Activated naive CD4-positive, alpha-beta T cell treated with anti-CD3 and anti-CD28 coated beads, Interleukin-2, amount 10 ng/mL, durations not matched to agents 7 days and 5 days (primary cell): ENCODE measurements around the gene TMEM43.

Experiments
- CTCF ChIA-PET: fragments of 350-600 bp; sonication (Branson Sonifier 250); formaldehyde crosslinking; loops from one replicate; lab custom pipeline; 2021; ENCODE audit warnings: antibody characterized with exemption; lab: Charles Lee
- DNase-seq: peaks from one replicate; pipeline ENCODE4 v3.0.0-alpha.2; 2020
- H3K27ac Mint-ChIP-seq: one replicate; pipeline ENCODE4 v1.8.0; 2021; ENCODE audit warnings: mild to moderate bottlenecking, moderate library complexity, mixed read lengths
- H3K27me3 Mint-ChIP-seq: one replicate; pipeline ENCODE4 v1.8.0; 2021; ENCODE audit warnings: mild to moderate bottlenecking, mixed read lengths
- H3K36me3 Mint-ChIP-seq: one replicate; pipeline ENCODE4 v1.8.0; 2021; ENCODE audit warnings: mixed read lengths
- H3K4me1 Mint-ChIP-seq: one replicate; pipeline ENCODE4 v1.8.0; 2021; ENCODE audit warnings: mixed read lengths
- H3K4me3 Mint-ChIP-seq: one replicate; pipeline ENCODE4 v1.8.0; 2021; ENCODE audit warnings: mild to moderate bottlenecking, moderate library complexity, mixed read lengths
- H3K9me3 Mint-ChIP-seq: one replicate; pipeline ENCODE4 v1.8.0; 2021; ENCODE audit warnings: mixed read lengths

The TMEM43 gene

DNA sequence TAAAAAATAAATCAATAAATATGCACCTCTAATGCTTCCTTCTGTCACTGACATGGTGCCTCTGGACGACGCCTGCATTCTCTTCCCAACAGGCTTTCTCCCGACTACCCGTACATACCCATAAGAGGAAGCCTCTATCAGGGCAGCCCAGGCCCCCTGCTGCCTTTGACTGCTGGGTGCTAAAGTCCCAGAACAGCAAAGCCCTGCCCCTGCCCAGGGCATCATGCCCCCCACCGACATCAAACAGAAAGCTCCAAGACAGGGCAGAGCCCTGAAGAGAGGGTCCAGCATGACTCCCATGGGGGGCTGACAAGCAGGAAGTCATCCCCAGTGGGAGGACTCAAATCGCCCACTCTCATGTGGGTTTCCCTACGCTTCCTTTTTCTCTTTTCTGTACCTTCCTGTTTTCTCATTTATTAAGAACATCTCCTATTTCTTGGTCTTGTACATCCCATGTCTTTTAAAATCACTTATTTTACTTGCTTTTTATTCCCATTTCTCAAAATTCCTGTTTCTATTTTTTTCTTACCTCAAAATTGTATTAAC, 30.1 kb downstream of the TMEM43 start:
- no peak overlapping the region for H3K4me3 Mint-ChIP-seq
- DNase-seq, result peak; percentile 14
- CTCF ChIA-PET, result interaction anchor here (1.3 kb wide), 1 partner anchor 49 kb away, joined by 3 read pairs; no protein-coding TSS in a partner anchor
- H3K27me3 Mint-ChIP-seq, result no peaks in the 10 kb centered on the region
- no peak overlapping the region for H3K27ac Mint-ChIP-seq
- no peaks in the 10 kb centered on the region for H3K9me3 Mint-ChIP-seq
- H3K36me3 Mint-ChIP-seq, result peaks cover 54% of the 10 kb centered on the region
- H3K4me1 Mint-ChIP-seq, result peaks cover 9% of the 10 kb centered on the region

GRCh38 chr3:14156201-14156600, 31.3 kb downstream of the TMEM43 start:
- H3K27ac Mint-ChIP-seq, result peak overlapping the region; percentile 7
- peaks cover 9% of the 10 kb centered on the region for H3K4me1 Mint-ChIP-seq
- H3K27me3 Mint-ChIP-seq, result no peaks in the 10 kb centered on the region
- CTCF ChIA-PET, result no interaction called here
- DNase-seq, result no peak
- no peak overlapping the region for H3K4me3 Mint-ChIP-seq
- peaks cover 4% of the 10 kb centered on the region for H3K9me3 Mint-ChIP-seq
- H3K36me3 Mint-ChIP-seq, result peaks cover 63% of the 10 kb centered on the region

DNA sequence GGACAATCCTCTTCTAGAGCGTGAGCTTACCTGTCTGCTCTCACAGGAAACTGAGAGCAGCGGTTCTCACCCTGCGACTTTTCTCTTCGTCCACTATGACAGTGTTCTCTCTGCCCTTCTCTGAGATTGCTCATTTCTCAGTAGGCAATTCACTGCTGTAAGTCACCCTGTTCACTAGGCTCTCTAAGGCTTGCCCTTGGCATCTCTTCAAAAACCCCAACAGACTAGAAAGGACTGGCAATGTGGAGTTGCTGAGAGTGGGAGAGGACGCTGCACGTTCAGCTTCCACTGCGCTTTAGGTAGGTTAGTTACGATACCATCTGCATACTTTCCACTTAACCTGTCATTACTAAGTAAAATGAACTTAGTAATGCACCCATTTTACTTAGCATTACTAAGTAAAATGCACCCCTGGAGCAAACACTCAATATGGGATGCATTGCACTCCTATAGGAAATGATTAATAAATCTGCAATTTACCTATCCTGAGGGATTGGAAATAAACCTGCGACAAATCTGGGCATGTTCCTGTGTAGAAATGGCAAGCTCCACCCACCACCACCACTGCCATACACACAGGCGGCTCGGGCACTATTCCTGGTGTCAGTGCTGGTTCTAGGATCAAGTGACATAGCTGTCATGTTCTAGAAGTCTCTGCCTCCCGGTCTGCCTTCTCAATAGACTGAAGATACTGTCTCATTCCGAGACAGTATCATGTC, 32.1 kb downstream of the TMEM43 start:
- Mint-ChIP-seq H3K27ac (no peak overlapping the region), H3K9me3 (peaks cover 10% of the 10 kb centered on the region), H3K4me3 (no peak overlapping the region), H3K4me1 (peaks cover 9% of the 10 kb centered on the region), H3K27me3 (no peaks in the 10 kb centered on the region), H3K36me3 (peaks cover 71% of the 10 kb centered on the region)
- CTCF ChIA-PET, result no interaction called here
- no peak for DNase-seq

DNA sequence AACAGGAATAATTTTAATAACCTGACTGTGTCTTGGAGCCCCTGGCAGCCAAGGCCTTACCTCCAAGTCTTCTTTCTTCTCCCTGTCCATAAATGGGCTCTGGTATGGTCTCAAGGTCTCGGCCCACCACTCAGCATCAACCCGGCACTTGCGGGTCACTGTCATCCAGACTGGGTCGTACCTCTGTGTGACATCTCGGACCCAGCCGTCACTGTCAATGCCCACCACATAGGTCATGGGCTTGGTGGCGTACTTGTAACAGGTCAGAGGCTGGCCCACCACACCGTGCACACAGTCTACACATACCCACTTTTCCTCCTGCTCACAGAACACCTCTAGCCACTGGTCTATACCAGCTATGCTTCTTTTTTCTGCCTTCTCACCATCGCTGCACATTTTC, 33.1 kb downstream of the TMEM43 start:
- Mint-ChIP-seq H3K4me1 (peaks cover 9% of the 10 kb centered on the region), H3K9me3 (peaks cover 18% of the 10 kb centered on the region), H3K36me3 (peaks cover 73% of the 10 kb centered on the region), H3K4me3 (no peak overlapping the region), H3K27ac (peak overlapping the region; percentile 6), H3K27me3 (no peaks in the 10 kb centered on the region)
- CTCF ChIA-PET, result no interaction called here
- DNase-seq, result no peak

- H3K4me1 Mint-ChIP-seq, result peaks cover 9% of the 10 kb centered on the region
- CTCF ChIA-PET, result no interaction called here
These were observed 33.5 kb downstream of the TMEM43 start for GRCh38 chr3:14158370-14158769.

DNA sequence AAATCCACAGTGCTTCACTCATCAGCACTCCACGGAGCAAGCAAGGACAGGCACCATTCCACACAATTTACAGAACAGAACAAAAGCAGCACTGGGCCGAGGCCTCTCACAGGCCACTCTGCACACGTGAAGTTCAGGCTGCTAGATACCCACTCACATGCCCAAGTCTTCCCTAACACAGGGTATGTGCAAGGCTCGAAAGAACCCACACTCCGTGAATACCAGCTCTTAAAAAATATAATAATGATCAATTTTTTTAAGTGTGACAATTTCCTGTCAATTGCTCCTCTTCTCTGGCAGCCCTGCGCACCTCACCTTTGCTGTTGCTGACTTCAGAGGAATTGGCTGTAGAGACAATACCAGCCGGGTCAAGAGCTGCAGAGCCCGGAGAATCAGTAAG, 34.6 kb downstream of the TMEM43 start:
- Mint-ChIP-seq H3K36me3 (peaks cover 74% of the 10 kb centered on the region), H3K4me3 (no peak overlapping the region), H3K9me3 (peaks cover 18% of the 10 kb centered on the region), H3K4me1 (peaks cover 9% of the 10 kb centered on the region), H3K27ac (no peak overlapping the region), H3K27me3 (no peaks in the 10 kb centered on the region)
- CTCF ChIA-PET, result interaction anchor here (0.9 kb wide), 1 partner anchor 9 kb away, joined by 3 read pairs; no protein-coding TSS in a partner anchor
- no peak for DNase-seq

More at GRCh38 chr3:14158370-14158769, 33.5 kb downstream of the TMEM43 start:
- peak overlapping the region; percentile 6 for H3K27ac Mint-ChIP-seq
- DNase-seq, result no peak
- H3K27me3 Mint-ChIP-seq, result no peaks in the 10 kb centered on the region
- peaks cover 74% of the 10 kb centered on the region for H3K36me3 Mint-ChIP-seq
- peaks cover 18% of the 10 kb centered on the region for H3K9me3 Mint-ChIP-seq
- H3K4me3 Mint-ChIP-seq, result no peak overlapping the region

- no peak for DNase-seq
- H3K9me3 Mint-ChIP-seq, result peaks cover 18% of the 10 kb centered on the region
- H3K4me3 Mint-ChIP-seq, result no peak overlapping the region
- H3K27ac Mint-ChIP-seq, result no peak overlapping the region
- peaks cover 6% of the 10 kb centered on the region for H3K4me1 Mint-ChIP-seq
- H3K36me3 Mint-ChIP-seq, result peaks cover 85% of the 10 kb centered on the region
- CTCF ChIA-PET, result interaction anchor here (1.2 kb wide), 1 partner anchor 10 kb away, joined by 8 read pairs; no protein-coding TSS in a partner anchor
- no peaks in the 10 kb centered on the region for H3K27me3 Mint-ChIP-seq
These were observed 36.4 kb downstream of the TMEM43 start for GRCh38 chr3:14161282-14161681.

DNA sequence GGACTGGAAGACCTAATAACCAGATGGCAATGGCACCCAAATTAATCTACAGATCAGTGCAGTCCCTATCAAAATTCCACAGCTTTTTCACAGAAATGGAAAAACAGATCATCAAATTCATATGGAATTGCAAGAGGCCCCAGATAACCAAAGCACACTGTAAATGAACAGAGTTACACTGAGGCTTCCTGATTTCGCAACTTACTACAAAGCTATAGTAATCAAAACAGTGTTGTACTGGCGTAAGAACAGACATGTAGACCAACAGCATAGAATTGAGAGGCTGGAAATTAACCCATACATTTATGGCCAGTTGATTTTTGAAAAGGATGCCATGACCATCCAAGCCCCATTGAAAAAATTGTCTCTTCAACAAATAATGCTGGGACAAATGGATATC, 37.3 kb downstream of the TMEM43 start:
- no peak for DNase-seq
- Mint-ChIP-seq H3K9me3 (peaks cover 18% of the 10 kb centered on the region), H3K4me3 (no peak overlapping the region), H3K4me1 (peaks cover 1% of the 10 kb centered on the region), H3K27me3 (no peaks in the 10 kb centered on the region), H3K36me3 (peaks cover 86% of the 10 kb centered on the region), H3K27ac (no peak overlapping the region)
- CTCF ChIA-PET, result interaction anchor here (0.8 to 1.2 kb wide), 2 partner anchors 8 to 11 kb away, joined by 3 to 8 read pairs; no protein-coding TSS in a partner anchor

GRCh38 chr3:14166877-14167603, 42.2 kb downstream of the TMEM43 start:
- no peaks in the 10 kb centered on the region for H3K27me3 Mint-ChIP-seq
- DNase-seq, result no peak
- no peak overlapping the region for H3K4me3 Mint-ChIP-seq
- peaks cover 82% of the 10 kb centered on the region for H3K36me3 Mint-ChIP-seq
- peaks cover 6% of the 10 kb centered on the region for H3K4me1 Mint-ChIP-seq
- peaks cover 8% of the 10 kb centered on the region for H3K9me3 Mint-ChIP-seq
- no peak overlapping the region for H3K27ac Mint-ChIP-seq
- CTCF ChIA-PET, result interaction anchor here (0.5 kb wide), 1 partner anchor 1735 kb away, joined by 3 read pairs; no protein-coding TSS in a partner anchor

DNA sequence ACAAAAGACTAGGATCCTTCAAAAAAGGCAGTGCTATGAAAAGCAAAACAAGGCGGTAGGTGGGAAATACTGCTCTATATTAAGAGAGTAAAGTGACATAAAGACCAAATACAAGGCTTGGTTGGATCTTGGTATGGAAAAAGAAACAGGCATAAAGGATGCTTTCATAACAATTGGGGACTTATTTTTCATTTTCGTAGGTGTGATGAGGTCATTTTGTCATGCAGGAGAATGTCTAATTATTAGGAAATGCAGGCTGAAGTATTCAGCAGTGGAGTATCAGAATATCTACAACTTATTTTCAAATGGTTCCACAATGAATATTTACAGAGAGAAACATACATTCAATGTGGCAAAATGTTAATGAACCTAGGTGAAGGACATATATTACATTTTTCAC, 44.6 kb downstream of the TMEM43 start:
- Mint-ChIP-seq H3K36me3 (peaks cover 71% of the 10 kb centered on the region), H3K27ac (no peak overlapping the region), H3K9me3 (no peaks in the 10 kb centered on the region), H3K4me3 (no peak overlapping the region), H3K4me1 (peaks cover 10% of the 10 kb centered on the region), H3K27me3 (no peaks in the 10 kb centered on the region)
- no peak for DNase-seq
- CTCF ChIA-PET, result no interaction called here

DNA sequence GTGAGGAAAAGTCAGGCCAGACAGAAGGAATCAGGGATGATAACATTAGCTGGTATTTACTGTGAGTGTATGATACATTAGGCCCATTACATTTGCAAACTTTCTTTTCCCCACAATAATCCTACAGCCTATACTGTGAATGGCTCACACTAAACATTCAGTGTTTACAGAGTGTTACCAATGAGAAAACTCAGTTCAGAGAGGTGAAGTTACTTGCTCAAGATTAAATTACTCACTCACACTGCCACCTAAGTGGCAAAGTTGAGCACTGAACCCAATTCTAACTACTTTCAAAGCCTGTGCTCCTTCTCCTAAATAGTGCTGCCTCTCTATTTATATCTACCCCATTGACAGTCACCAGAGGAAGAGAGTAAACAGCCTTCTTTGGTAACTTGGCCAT, 45.0 kb downstream of the TMEM43 start:
- H3K27ac Mint-ChIP-seq, result no peak overlapping the region
- no peaks in the 10 kb centered on the region for H3K27me3 Mint-ChIP-seq
- H3K4me3 Mint-ChIP-seq, result no peak overlapping the region
- no peaks in the 10 kb centered on the region for H3K9me3 Mint-ChIP-seq
- peaks cover 14% of the 10 kb centered on the region for H3K4me1 Mint-ChIP-seq
- CTCF ChIA-PET, result no interaction called here
- peaks cover 66% of the 10 kb centered on the region for H3K36me3 Mint-ChIP-seq
- no peak for DNase-seq

GRCh38 chr3:14170531-14171159, 45.8 kb downstream of the TMEM43 start:
- CTCF ChIA-PET, result no interaction called here
- no peak for DNase-seq
- H3K9me3 Mint-ChIP-seq, result no peaks in the 10 kb centered on the region
- H3K36me3 Mint-ChIP-seq, result peaks cover 63% of the 10 kb centered on the region
- no peak overlapping the region for H3K27ac Mint-ChIP-seq
- peaks cover 21% of the 10 kb centered on the region for H3K4me1 Mint-ChIP-seq
- no peaks in the 10 kb centered on the region for H3K27me3 Mint-ChIP-seq
- H3K4me3 Mint-ChIP-seq, result no peak overlapping the region

DNA sequence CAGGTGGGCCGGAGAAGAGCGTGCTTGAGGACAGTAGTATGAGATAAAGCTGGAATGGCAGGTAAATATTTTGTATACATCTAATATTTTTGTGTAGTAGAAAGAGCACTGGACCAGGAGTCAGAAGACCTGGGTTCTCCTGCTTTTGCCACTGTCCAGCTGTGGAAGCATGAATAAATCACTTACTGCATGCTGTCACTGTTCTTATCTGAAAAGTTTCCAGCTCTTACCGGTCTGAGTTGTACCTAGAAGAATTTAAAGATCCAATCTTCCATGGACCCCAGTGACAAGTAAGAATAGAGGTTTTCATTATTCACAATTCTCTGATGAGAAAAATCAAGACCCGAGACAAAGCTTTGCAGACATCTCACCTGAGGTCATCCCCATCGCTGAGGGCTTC, 47.6 kb downstream of the TMEM43 start:
- Mint-ChIP-seq H3K27me3 (no peaks in the 10 kb centered on the region), H3K4me1 (peaks cover 37% of the 10 kb centered on the region), H3K36me3 (peaks cover 52% of the 10 kb centered on the region), H3K4me3 (no peak overlapping the region), H3K9me3 (no peaks in the 10 kb centered on the region), H3K27ac (no peak overlapping the region)
- CTCF ChIA-PET, result interaction anchor here (0.6 kb wide), 1 partner anchor 1247 kb away, joined by 4 read pairs; no protein-coding TSS in a partner anchor
- DNase-seq, result no peak

GRCh38 chr3:14174483-14174882, 49.6 kb downstream of the TMEM43 start:
- Mint-ChIP-seq H3K27me3 (no peaks in the 10 kb centered on the region), H3K4me1 (peaks cover 53% of the 10 kb centered on the region), H3K9me3 (no peaks in the 10 kb centered on the region), H3K27ac (no peak overlapping the region), H3K4me3 (no peak overlapping the region), H3K36me3 (peaks cover 47% of the 10 kb centered on the region)
- CTCF ChIA-PET, result interaction anchor here (1.3 kb wide), 1 partner anchor 10 kb away, joined by 3 read pairs; no protein-coding TSS in a partner anchor
- DNase-seq, result no peak
